GM12873 (cell line): ENCODE data around the gene EMC1.

Experiments
- CTCF ChIP-seq: IDR thresholded peaks from 2 replicates; pipeline ENCODE4 v1.5.1; 2012; ENCODE audit warnings: low read depth, mild to moderate bottlenecking, moderate library complexity, low read length, control low read depth; ENCODE audit not compliant: insufficient read depth; ENCODE audit errors: missing control alignments

EMC1 gene

GRCh38 chr1:19196331-19196730 lies 55.0 kb downstream of the EMC1 start:
- TF ChIP-seq CTCF, result no peak

GRCh38 chr1:19193004-19193403 lies 58.3 kb downstream of the EMC1 start:
- no peak for TF ChIP-seq CTCF

- TF ChIP-seq CTCF, result no peak
These were observed 59.5 kb downstream of the EMC1 start for GRCh38 chr1:19191811-19192210.

GRCh38 chr1:19190468-19190867 lies 60.9 kb downstream of the EMC1 start:
- TF ChIP-seq CTCF, result no peak

GRCh38 chr1:19189270-19189669 lies 62.1 kb downstream of the EMC1 start:
- TF ChIP-seq CTCF, result no peak

GRCh38 chr1:19187852-19188251 lies 63.5 kb downstream of the EMC1 start:
- no peak for TF ChIP-seq CTCF

GRCh38 chr1:19186001-19186400 lies 65.3 kb downstream of the EMC1 start:
- no peak for TF ChIP-seq CTCF
